Cardiac fibroblast (primary cell): Measurements from ENCODE around the gene LAMA2.
A peak's percentile ranks its signal among the peaks of the same experiment; 100 is the strongest.

Experiments used
- DNase-seq, 2 donors: peaks; one replicate each; pipeline versions ENCODE4 v3.0.0 to v3.0.0-alpha.2; 2010; ENCODE audit warnings: low read depth in 2 of 2
- H3K4me3 ChIP-seq, 2 donors: replicated peaks in 1 of 2; 1 replicate in 1 of 2; 2 replicates in 1 of 2; pipeline ENCODE4 v1.5.1; 2011; ENCODE audit warnings: low read depth in 2 of 2, low read length in 2 of 2, mild to moderate bottlenecking in 2 of 2, moderate library complexity in 1 of 2
- TF ChIP-seq, protein P1 (sequence below): IDR thresholded peaks from one replicate; pipeline ENCODE4 v1.5.1; 2011; ENCODE audit warnings: low read depth, mild to moderate bottlenecking, low read length, inconsistent platforms

The LAMA2 gene

DNA sequence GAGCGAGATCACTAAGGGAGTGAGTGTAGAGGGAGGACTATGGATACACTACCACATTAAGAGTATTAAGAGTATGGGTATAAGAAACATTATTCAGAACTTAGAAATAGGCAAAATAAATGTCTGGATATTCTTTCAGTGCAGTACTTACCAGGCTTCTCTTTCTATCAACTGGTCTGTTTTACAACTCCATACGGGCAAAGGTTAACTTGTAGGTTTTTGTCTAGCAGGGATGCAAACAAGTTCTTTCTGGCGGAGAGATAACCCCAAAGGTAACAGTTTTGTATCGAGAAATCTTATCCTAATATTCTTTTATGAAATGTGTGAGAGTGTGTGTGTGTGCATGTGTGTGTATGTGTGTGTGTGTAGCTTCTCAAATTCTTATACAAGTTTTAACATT lies 640.9 kb downstream of the LAMA2 start:
- TF ChIP-seq, protein P1, sequence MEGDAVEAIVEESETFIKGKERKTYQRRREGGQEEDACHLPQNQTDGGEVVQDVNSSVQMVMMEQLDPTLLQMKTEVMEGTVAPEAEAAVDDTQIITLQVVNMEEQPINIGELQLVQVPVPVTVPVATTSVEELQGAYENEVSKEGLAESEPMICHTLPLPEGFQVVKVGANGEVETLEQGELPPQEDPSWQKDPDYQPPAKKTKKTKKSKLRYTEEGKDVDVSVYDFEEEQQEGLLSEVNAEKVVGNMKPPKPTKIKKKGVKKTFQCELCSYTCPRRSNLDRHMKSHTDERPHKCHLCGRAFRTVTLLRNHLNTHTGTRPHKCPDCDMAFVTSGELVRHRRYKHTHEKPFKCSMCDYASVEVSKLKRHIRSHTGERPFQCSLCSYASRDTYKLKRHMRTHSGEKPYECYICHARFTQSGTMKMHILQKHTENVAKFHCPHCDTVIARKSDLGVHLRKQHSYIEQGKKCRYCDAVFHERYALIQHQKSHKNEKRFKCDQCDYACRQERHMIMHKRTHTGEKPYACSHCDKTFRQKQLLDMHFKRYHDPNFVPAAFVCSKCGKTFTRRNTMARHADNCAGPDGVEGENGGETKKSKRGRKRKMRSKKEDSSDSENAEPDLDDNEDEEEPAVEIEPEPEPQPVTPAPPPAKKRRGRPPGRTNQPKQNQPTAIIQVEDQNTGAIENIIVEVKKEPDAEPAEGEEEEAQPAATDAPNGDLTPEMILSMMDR, result no peak
- DNase-seq, result no peak
- H3K4me3 ChIP-seq, result no peak overlapping the region

DNA sequence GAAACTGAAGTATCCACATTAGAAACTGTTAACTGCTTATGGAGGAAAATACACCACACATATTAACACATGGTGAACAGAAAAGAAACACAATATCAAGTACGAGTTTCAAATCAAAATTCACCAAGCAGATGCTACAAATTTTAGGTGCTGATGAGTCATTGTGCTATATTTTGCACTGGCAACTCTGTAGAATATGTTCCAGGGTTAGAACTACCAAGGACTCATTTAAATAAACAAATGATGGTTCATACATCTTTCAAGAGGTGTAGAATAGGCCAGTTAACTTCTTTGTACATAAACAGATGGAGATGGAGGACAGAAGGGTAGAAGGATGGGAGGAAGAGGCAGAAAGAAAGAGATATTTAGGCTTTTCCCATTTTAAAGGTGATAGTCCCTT lies 642.1 kb downstream of the LAMA2 start:
- no peak overlapping the region for H3K4me3 ChIP-seq
- peak in 1 of 2 donors; percentile 35 for DNase-seq
- TF ChIP-seq, protein P1, result no peak

DNA sequence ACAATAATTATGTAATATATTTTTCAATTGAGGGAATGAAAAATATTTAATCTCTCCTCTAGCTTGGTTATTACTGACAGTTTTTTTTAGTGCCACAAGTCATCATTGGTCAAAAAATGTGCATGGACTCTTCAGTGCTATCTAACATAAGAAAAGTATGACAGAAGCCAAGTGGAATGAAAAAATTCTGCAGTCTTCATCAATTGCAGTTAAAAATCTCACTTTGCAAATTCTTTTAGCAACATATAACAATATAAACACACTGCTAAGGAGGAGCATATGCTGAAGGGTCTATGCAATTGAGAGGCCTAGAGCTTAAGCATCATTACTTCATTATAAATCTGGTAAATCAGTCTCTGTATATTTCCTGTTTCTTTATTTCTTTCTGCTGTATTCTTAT lies 652.0 kb downstream of the LAMA2 start:
- no peak for DNase-seq
- no peak overlapping the region for H3K4me3 ChIP-seq
- TF ChIP-seq, protein P1, result no peak

DNA sequence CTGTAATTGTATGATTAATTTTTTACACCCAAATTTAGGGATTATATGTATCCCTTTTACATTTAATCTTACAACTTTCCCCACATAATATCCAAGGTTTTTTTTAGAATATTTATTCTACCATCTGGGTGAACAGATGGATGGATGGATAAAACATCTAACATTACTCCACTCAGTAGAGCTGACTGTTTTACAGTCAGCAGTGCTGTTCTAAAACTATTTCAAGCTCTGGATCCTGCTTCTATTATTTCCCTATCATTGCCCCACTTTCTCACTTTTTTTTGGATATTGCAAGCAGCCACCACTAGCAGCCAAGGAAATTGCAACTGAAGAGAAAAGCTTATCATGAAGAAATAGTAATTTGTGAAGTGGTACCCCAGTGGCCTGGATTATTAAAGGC lies 653.3 kb downstream of the LAMA2 start:
- no peak for DNase-seq
- no peak overlapping the region for H3K4me3 ChIP-seq
- TF ChIP-seq, protein P1, result no peak

DNA sequence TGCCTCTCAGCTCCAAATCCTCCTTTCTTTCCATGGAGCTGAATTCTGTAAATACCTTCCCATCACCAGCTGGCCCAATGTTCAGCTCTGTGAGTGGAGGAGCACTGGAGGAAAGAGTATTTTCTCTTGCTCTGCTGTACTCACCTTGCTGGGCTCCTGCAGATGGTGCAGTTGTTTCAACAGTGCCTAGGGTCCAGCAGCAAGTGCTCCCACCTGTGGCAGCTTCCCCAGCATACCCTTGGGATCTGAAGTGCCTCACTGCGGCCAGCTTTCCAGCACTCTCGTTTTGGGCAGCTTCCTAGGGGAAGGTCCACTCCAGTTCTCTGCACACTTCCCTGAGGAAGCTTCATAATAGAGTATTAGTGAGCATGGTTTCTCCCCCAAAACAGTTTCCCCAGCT lies 656.1 kb downstream of the LAMA2 start:
- no peak for DNase-seq
- H3K4me3 ChIP-seq, result no peak overlapping the region
- TF ChIP-seq, protein P1, result no peak

DNA sequence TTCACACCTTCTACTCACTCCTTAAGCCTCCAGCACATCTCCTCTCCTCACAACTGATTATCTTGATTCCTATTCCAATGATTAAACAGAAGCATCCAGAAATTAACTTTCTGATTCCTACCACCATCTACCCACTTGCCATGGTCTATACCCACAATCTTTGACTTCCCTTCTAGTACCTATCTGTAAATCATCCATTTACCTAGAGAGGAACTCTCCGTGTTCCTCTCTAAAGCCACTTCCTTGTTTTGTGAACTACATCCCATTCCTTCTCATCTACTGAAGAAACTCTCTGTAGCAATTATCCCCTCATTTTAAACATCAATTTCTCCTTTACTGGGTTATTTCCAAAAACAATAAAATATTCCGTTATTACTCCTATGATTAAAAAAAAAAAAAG lies 659.8 kb downstream of the LAMA2 start:
- TF ChIP-seq, protein P1, result no peak

DNA sequence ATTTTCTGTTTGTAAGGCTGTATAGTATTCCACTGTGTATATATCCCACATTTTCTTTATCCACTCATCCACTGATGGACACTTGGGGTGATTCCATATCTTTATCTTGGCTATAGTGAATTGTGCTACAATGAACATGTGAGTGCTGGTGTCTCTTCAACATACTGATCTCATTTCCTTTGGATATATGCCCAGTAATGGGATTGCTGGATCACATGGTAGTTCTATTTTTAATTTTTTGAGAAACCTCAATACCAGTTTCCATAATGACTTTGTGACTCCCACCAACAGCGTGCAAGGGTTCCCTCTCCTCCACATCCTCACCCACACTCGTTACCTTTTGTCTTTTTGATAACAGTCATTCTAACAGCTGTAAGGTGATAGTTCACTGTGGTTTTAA lies 661.0 kb downstream of the LAMA2 start:
- no peak overlapping the region for H3K4me3 ChIP-seq
- TF ChIP-seq, protein P1, result no peak
- DNase-seq, result peak; percentile 18 to 58

More for the DNA sequence above, 659.8 kb downstream of the LAMA2 start:
- no peak overlapping the region for H3K4me3 ChIP-seq
- no peak for DNase-seq
